Activated CD8-positive, alpha-beta T cell treated with anti-CD3 and anti-CD28 coated beads, Interleukin-2, amount 10 ng/mL, durations not matched to agents 7 days and 5 days (primary cell): ENCODE data around the gene TMC6. TPM values are rescaled to one million over a fixed set of nuclear protein-coding genes. Genes with fewer than 3 reads are reported as not detected.
"Not testable (repeated sequence)": the region's sequence is repeated elsewhere in the genome, so short reads cannot be mapped to it uniquely, and the experiment has no call there.

Experiments
- ATAC-seq: fragments of 150-1000 bp; cut with Tn5 transposase; one replicate; pipeline ENCODE4 v1.10.0; 2021; ENCODE audit warnings: moderate library complexity
- CTCF ChIA-PET: fragments of 350-600 bp; sonication (Branson Sonifier 250); formaldehyde crosslinking; loops from one replicate; lab custom pipeline; 2021; ENCODE audit warnings: antibody characterized with exemption; lab: Charles Lee
- POLR2A ChIA-PET: fragments of 350-600 bp; sonication (Branson Sonifier 250); formaldehyde crosslinking; loops from one replicate; lab custom pipeline; 2021; ENCODE audit warnings: antibody characterized with exemption; lab: Charles Lee
- DNase-seq: peaks from one replicate; pipeline ENCODE4 v3.0.0-alpha.2; 2020
- H3K27ac Mint-ChIP-seq: one replicate; pipeline ENCODE4 v1.8.0; 2021; ENCODE audit warnings: mild to moderate bottlenecking, mixed read lengths
- H3K27me3 Mint-ChIP-seq: one replicate; pipeline ENCODE4 v1.8.0; 2021; ENCODE audit warnings: low read depth, mixed read lengths
- H3K36me3 Mint-ChIP-seq: one replicate; pipeline ENCODE4 v1.8.0; 2021; ENCODE audit warnings: low read depth, mixed read lengths
- H3K4me1 Mint-ChIP-seq: one replicate; pipeline ENCODE4 v1.8.0; 2021; ENCODE audit warnings: low read depth, mixed read lengths
- H3K4me3 Mint-ChIP-seq: one replicate; pipeline ENCODE4 v1.8.0; 2021; ENCODE audit warnings: mild to moderate bottlenecking, mixed read lengths
- H3K9me3 Mint-ChIP-seq: one replicate; pipeline ENCODE4 v1.8.0; 2022; ENCODE audit warnings: mixed read lengths; ENCODE audit not compliant: insufficient read depth
- total RNA-seq, 2 experiments: library from RNA; stranded (reverse); gene quantifications; one replicate each; pipeline ENCODE4 v1.2.3, GENCODE V29; 2021

TMC6 gene
- total RNA-seq = 100 to 1,000 TPM; 407 to 476 TPM

DNA sequence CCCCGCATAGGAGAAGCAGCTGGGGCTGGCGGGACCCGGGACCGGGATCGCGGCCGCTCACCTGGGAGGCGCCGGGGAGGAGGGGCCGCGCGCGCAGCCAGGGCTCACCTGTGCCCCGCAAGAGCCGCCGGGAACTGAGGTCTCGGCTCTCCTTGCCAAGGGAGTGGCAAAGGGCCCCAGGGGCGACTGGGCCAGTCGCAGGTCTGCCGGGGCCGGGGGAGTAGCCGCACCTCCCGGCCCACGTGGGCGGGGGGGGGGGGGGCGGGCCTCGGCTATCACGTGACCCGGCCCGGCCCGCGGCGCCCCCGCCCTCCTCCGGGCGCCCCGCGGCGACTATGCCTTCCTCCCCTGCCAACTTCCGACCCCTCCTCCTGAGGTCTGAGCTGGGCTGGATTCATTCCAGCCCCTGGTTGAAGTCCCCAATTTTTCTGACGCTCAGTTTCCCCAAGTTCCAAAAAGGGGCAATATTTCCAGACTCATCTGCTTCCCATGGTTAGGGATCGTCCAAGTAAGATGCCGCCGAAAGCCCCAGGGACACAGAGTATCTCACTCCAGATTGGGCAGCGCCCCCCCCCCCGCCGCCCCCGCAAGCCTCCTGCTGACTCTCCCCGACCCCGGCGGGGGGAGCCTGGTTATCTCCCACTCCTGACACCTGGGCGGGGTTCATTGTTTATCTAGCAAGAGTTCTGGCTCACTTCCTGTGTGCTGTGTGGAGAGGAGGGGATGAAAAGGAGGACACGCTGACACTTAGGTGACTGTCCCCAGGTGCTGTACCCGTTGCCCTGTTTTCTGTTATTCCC lies at the start of gene TMC6:
TSS of gene TMC6 (minus strand) at position 205 of the 800 bp plus-strand sequence. CDS start 1,923 bp downstream, outside the sequence.
- Mint-ChIP-seq H3K9me3 (no peaks in the 10 kb centered on the region), H3K27me3 (no peaks in the 10 kb centered on the region), H3K4me1 (peaks cover 52% of the 10 kb centered on the region), H3K27ac (peak within 1 kb of the TSS; percentile 99), H3K36me3 (peaks cover 62% of the 10 kb centered on the region), H3K4me3 (peak within 1 kb of the TSS; percentile 99)
- peak; percentile 16 for ATAC-seq
- DNase-seq = peak; percentile 81
- POLR2A ChIA-PET = interaction anchor here (1.8 to 13.9 kb wide), 5 partner anchors 8 to 18 kb away, joined by 5 to 182 read pairs (median 36); no protein-coding TSS in a partner anchor
- CTCF ChIA-PET = interaction anchor here (6.0 to 11.1 kb wide), 2 partner anchors 7 to 47 kb away, joined by 31 to 133 read pairs; no protein-coding TSS in a partner anchor

DNA sequence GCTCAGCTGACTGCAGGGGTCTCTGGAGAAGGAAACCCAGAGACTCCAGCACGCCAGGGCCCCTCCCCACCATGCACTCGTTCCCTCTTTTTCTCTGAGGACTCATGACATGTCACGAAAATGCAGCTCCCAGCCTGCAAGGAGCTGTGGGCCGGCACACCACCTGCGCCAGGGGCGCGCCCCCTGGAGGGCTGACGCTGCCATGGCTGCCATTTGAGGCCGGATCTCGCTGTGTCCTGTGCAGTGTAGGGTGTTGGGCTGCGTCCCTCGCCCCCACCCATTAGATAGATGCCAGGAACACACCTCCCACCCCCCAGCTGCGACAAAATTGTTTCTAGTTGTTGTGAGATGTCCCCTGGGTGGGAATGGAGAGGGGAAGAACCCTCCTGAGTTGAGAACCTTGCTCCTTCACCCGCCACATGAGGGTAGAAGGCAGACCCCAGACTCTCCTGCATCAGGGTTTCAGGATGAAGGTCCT lies 48.0 kb upstream of the TMC6 start:
- no peaks in the 10 kb centered on the region for H3K27me3 Mint-ChIP-seq
- H3K27ac Mint-ChIP-seq = no peak overlapping the region
- H3K4me3 Mint-ChIP-seq = no peak overlapping the region
- ChIA-PET CTCF (interaction anchor here (0.8 to 4.6 kb wide), 25 partner anchors 9 to 157 kb away, joined by 3 to 31 read pairs (median 5); partner anchors contain the start of genes AFMID, TK1, TMC6 and TMC8), POLR2A (interaction anchor here (0.8 to 1.2 kb wide), 4 partner anchors 10 to 51 kb away, joined by 3 to 4 read pairs (median 4); partner anchors contain the start of genes AFMID and TK1)
- peaks cover 58% of the 10 kb centered on the region for H3K36me3 Mint-ChIP-seq
- DNase-seq (peak; percentile 82), ATAC-seq (peak; percentile 90)
- no peaks in the 10 kb centered on the region for H3K9me3 Mint-ChIP-seq
- peaks cover 65% of the 10 kb centered on the region for H3K4me1 Mint-ChIP-seq

GRCh38 chr17:78175643-78175981 lies 47.1 kb upstream of the TMC6 start:
- Mint-ChIP-seq H3K4me1 (peaks cover 70% of the 10 kb centered on the region), H3K27ac (no peak overlapping the region)
- CTCF ChIA-PET = interaction anchor here (0.8 to 4.6 kb wide), 12 partner anchors 10 to 155 kb away, joined by 3 to 31 read pairs (median 6); partner anchors contain the start of genes AFMID, TK1, TMC6 and TMC8

GRCh38 chr17:78174870-78175642 lies 46.5 kb upstream of the TMC6 start:
- Mint-ChIP-seq H3K9me3 (no peaks in the 10 kb centered on the region), H3K36me3 (peaks cover 48% of the 10 kb centered on the region), H3K4me1 (peaks cover 69% of the 10 kb centered on the region), H3K27ac (no peak overlapping the region), H3K4me3 (no peak overlapping the region), H3K27me3 (no peaks in the 10 kb centered on the region)
- no peak for DNase-seq
- ChIA-PET CTCF (interaction anchor here (0.7 to 4.6 kb wide), 11 partner anchors 8 to 156 kb away, joined by 3 to 31 read pairs (median 4); partner anchors contain the start of genes AFMID, TK1, TMC6 and TMC8), POLR2A (interaction anchor here (1.2 to 2.3 kb wide), 2 partner anchors 12 to 33 kb away, joined by 5 to 6 read pairs; partner anchors contain the start of genes AFMID and TK1)
- ATAC-seq = no peak

More at GRCh38 chr17:78175643-78175981, 47.1 kb upstream of the TMC6 start:
- no peak for DNase-seq
- Mint-ChIP-seq H3K36me3 (peaks cover 52% of the 10 kb centered on the region), H3K4me3 (no peak overlapping the region), H3K9me3 (no peaks in the 10 kb centered on the region), H3K27me3 (no peaks in the 10 kb centered on the region)
- POLR2A ChIA-PET = interaction anchor here (0.6 to 1.2 kb wide), 2 partner anchors 11 to 91 kb away, joined by 3 to 5 read pairs; partner anchors contain the start of genes AFMID and TK1
- no peak for ATAC-seq

DNA sequence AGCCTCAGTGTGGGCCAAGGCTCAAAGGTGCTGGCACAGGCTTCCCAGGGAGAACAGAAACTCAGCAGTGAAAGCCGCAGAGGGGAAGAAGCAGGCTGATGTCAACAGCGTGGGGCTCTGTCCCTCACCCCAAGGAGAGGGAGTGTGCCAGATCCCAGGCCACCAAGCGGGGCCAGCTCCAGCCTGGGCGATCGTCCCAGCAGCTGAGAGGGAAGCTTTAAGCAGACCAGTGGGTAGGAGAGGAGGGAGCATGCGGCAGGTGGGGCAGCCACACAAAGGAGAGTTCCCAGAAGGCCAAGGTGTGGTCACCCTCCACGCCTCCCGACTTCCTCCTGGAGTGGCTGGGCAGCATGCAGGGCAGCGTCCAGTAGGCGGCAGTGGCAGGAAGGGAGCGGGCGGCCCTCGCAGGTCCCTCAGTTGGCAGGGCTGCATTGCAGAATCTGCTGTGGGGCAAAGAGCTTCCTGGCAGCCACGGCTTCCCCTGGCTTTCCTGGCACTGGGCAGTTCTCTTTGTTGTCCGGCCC lies 45.9 kb upstream of the TMC6 start:
- no peaks in the 10 kb centered on the region for H3K27me3 Mint-ChIP-seq
- peaks cover 73% of the 10 kb centered on the region for H3K4me1 Mint-ChIP-seq
- ChIA-PET CTCF (interaction anchor here (0.7 to 4.6 kb wide), 7 partner anchors 9 to 154 kb away, joined by 3 to 31 read pairs (median 7); partner anchors contain the start of genes AFMID, TK1, TMC6 and TMC8), POLR2A (interaction anchor here (2.3 kb wide), 1 partner anchor 33 kb away, joined by 6 read pairs; no protein-coding TSS in a partner anchor)
- ATAC-seq (no peak), DNase-seq (no peak)
- no peak overlapping the region for H3K4me3 Mint-ChIP-seq
- peaks cover 45% of the 10 kb centered on the region for H3K36me3 Mint-ChIP-seq
- peak overlapping the region; percentile 82 for H3K27ac Mint-ChIP-seq
- no peaks in the 10 kb centered on the region for H3K9me3 Mint-ChIP-seq

DNA sequence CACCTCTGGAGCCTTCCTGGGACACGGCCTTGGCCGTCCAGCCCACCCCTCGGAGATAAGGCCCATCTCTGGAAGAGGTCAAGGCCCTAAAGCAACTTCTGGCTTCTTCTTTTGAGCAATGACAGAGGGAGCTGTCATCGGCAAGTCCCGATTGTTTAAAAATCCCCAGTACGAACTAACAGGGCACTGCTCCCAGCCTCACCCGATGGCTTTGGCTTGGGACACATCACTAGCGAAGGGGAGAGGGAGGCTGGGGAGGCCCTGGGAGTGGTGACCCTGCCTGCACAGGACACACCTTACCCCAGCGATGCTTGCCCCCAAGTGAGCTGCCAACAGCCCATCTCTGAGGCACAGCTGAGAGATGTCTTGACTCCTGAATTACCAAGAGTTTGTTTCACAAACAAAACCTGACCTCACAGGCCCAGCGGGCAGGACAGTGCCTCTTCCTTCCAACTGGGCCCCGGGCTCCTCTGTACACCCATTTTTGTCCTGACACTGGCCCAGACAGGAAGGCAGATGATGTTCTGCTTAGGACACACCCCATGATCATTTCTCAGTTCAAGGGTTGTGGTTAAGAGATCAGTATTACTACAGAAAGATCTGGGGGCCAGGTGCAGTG lies 44.7 kb upstream of the TMC6 start:
- DNase-seq (peak; percentile 48), ATAC-seq (peak; percentile 21)
- H3K36me3 Mint-ChIP-seq = peaks cover 35% of the 10 kb centered on the region
- H3K9me3 Mint-ChIP-seq = no peaks in the 10 kb centered on the region
- ChIA-PET POLR2A (interaction anchor here (0.6 to 2.3 kb wide), 2 partner anchors 31 to 1420 kb away, joined by 3 to 6 read pairs; no protein-coding TSS in a partner anchor), CTCF (interaction anchor here (0.9 to 4.6 kb wide), 3 partner anchors 33 to 45 kb away, joined by 3 to 31 read pairs (median 3); partner anchors contain the start of genes TMC6 and TMC8)
- H3K4me1 Mint-ChIP-seq = peaks cover 71% of the 10 kb centered on the region
- no peak overlapping the region for H3K4me3 Mint-ChIP-seq
- H3K27ac Mint-ChIP-seq = peak overlapping the region; percentile 82
- H3K27me3 Mint-ChIP-seq = no peaks in the 10 kb centered on the region

DNA sequence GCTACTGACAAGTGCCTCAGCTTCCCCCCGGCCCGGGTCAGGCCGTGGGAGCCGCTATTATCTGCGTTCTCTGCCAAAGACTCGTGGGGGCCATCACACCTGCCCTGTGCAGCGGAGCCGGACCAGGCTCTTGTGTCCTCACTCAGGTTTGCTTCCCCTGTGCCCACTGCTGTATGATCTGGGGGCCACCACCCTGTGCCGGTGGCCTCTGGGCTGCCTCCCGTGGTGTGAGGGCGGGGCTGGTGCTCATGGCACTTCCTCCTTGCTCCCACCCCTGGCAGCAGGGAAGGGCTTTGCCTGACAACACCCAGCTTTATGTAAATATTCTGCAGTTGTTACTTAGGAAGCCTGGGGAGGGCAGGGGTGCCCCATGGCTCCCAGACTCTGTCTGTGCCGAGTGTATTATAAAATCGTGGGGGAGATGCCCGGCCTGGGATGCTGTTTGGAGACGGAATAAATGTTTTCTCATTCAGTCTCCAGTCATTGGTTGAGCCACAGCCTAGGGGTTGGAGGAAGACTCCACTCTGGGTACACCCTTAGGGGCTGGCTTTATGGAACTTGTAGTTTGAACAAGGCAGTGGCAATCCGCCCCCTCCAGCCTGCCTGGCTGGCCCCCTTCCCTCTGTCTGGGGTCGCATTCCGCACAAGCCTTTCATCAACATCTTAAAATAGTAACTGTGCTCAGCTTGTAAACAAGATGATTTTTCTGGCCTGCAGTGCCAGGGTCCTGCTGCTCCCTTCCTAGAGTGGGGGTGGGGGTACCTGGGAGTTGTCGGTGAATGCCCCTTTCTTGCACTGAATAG lies 43.9 kb upstream of the TMC6 start:
- POLR2A ChIA-PET = interaction anchor here (1.2 kb wide), 1 partner anchor 14 kb away, joined by 3 read pairs; the partner anchor contains the start of gene TK1
- H3K27ac Mint-ChIP-seq = peak overlapping the region; percentile 82
- H3K9me3 Mint-ChIP-seq = no peaks in the 10 kb centered on the region
- peaks cover 35% of the 10 kb centered on the region for H3K36me3 Mint-ChIP-seq
- H3K4me1 Mint-ChIP-seq = peaks cover 74% of the 10 kb centered on the region
- H3K27me3 Mint-ChIP-seq = no peaks in the 10 kb centered on the region
- CTCF ChIA-PET = interaction anchor here (0.9 to 1.2 kb wide), 2 partner anchors 32 to 34 kb away, joined by 3 read pairs; no protein-coding TSS in a partner anchor
- no peak overlapping the region for H3K4me3 Mint-ChIP-seq
- no peak for ATAC-seq
- DNase-seq = no peak

- H3K27me3 Mint-ChIP-seq, H3K9me3 Mint-ChIP-seq, ATAC-seq, DNase-seq, H3K4me3 Mint-ChIP-seq: not testable (repeated sequence)
- H3K36me3 Mint-ChIP-seq = peaks cover 29% of the 10 kb centered on the region
- ChIA-PET POLR2A (interaction anchor here (1.2 kb wide), 1 partner anchor 15 kb away, joined by 3 read pairs; the partner anchor contains the start of gene TK1), CTCF (interaction anchor here (1.2 to 1.3 kb wide), 2 partner anchors 32 to 34 kb away, joined by 3 to 4 read pairs; no protein-coding TSS in a partner anchor)
- H3K27ac Mint-ChIP-seq = peak overlapping the region; percentile 82
- peaks cover 68% of the 10 kb centered on the region for H3K4me1 Mint-ChIP-seq
Observed at GRCh38 chr17:78171591-78172248, 43.2 kb upstream of the TMC6 start.
